WTC11 (cell line): ENCODE data around the gene HRH3. TPM values are rescaled to one million over a fixed set of nuclear protein-coding genes. Genes with fewer than 3 reads are reported as not detected.
A peak's percentile ranks its signal among the peaks of the same experiment; 100 is the strongest.

ENCODE experiments used
- ATAC-seq: fragments of 200-7000 bp; cut with Tn5 transposase; 2 replicates; pipeline ENCODE4 v1.10.0; 2021; ENCODE audit warnings: mild to moderate bottlenecking, moderate library complexity
- CTCF ChIA-PET: fragments of 300-600 bp; sonication (Branson Sonifier 250); formaldehyde crosslinking; loops from one replicate; lab custom pipeline; 2021; ENCODE audit warnings: antibody characterized with exemption; lab: Charles Lee
- POLR2A ChIA-PET: fragments of 350-600 bp; sonication (Branson Sonifier 250); formaldehyde crosslinking; loops from one replicate; lab custom pipeline; 2021; ENCODE audit warnings: antibody characterized with exemption; lab: Charles Lee
- DNase-seq: peaks from one replicate; pipeline ENCODE4 v3.0.0; 2021; ENCODE audit warnings: low spot score
- H3K27ac Mint-ChIP-seq: 2 replicates; pipeline ENCODE4 v1.8.0; 2021; ENCODE audit warnings: mixed read lengths
- H3K27me3 Mint-ChIP-seq: 2 replicates; pipeline ENCODE4 v1.8.0; 2021; ENCODE audit warnings: low read depth, mild to moderate bottlenecking, moderate library complexity, mixed read lengths
- H3K36me3 Mint-ChIP-seq: 2 replicates; pipeline ENCODE4 v1.8.0; 2021; ENCODE audit warnings: mixed read lengths
- H3K4me1 Mint-ChIP-seq: 2 replicates; pipeline ENCODE4 v1.8.0; 2022; ENCODE audit warnings: mixed read lengths
- H3K4me3 Mint-ChIP-seq: 2 replicates; pipeline ENCODE4 v1.8.0; 2021; ENCODE audit warnings: mild to moderate bottlenecking, moderate library complexity, mixed read lengths
- H3K9me3 Mint-ChIP-seq: 2 replicates; pipeline ENCODE4 v1.8.0; 2021; ENCODE audit warnings: mixed read lengths
- ATF2 ChIP-seq: sonication (generic); formaldehyde crosslinking; IDR thresholded peaks from 2 replicates; pipeline ENCODE4 v1.8.1; 2022; ENCODE audit warnings: low read depth, missing genetic modification reagents, borderline replicate concordance
- CDX4 ChIP-seq: fragments of 250-450 bp; sonication (Bioruptor Pico); IDR thresholded peaks from 2 replicates; pipeline ENCODE4 v1.9.0; 2021; ENCODE audit warnings: moderate library complexity, mild to moderate bottlenecking, inconsistent platforms, borderline replicate concordance
- E2F5 ChIP-seq: sonication (generic); formaldehyde crosslinking; IDR thresholded peaks from 2 replicates; pipeline ENCODE4 v1.8.1; 2022; ENCODE audit warnings: mild to moderate bottlenecking, moderate library complexity, missing genetic modification reagents
- ESRRA ChIP-seq: sonication (generic); formaldehyde crosslinking; IDR thresholded peaks from 2 replicates; pipeline ENCODE4 v1.8.1; 2022; ENCODE audit warnings: mild to moderate bottlenecking, missing genetic modification reagents, borderline replicate concordance
- HMGXB4 ChIP-seq: sonication (generic); formaldehyde crosslinking; IDR thresholded peaks from 2 replicates; pipeline ENCODE4 v1.8.1; 2023; ENCODE audit warnings: mild to moderate bottlenecking, moderate library complexity, missing genetic modification reagents
- NFE2L1 ChIP-seq: sonication (generic); formaldehyde crosslinking; IDR thresholded peaks from 2 replicates; pipeline ENCODE4 v1.8.1; 2023; ENCODE audit warnings: missing genetic modification reagents
- NR1H2 ChIP-seq: sonication (generic); formaldehyde crosslinking; IDR thresholded peaks from 2 replicates; pipeline ENCODE4 v1.9.0; 2021; ENCODE audit warnings: mild to moderate bottlenecking, moderate library complexity, missing genetic modification reagents
- NR3C1 ChIP-seq: sonication (generic); formaldehyde crosslinking; conservative IDR thresholded peaks from 2 replicates; pipeline ENCODE4 v1.8.1; 2023; ENCODE audit warnings: low read depth, mild to moderate bottlenecking, missing genetic modification reagents
- SMAD3 ChIP-seq: sonication (generic); formaldehyde crosslinking; IDR thresholded peaks from 2 replicates; pipeline ENCODE4 v1.8.0; 2022; ENCODE audit warnings: missing genetic modification reagents, mild to moderate bottlenecking, borderline replicate concordance
- TP53 ChIP-seq: sonication (generic); formaldehyde crosslinking; IDR thresholded peaks from 2 replicates; pipeline ENCODE4 v1.8.1; 2023; ENCODE audit warnings: mild to moderate bottlenecking, missing genetic modification reagents
- ZNF317 ChIP-seq: sonication (generic); formaldehyde crosslinking; IDR thresholded peaks from 2 replicates; pipeline ENCODE4 v1.8.1; 2023; ENCODE audit warnings: low read depth, mild to moderate bottlenecking, moderate library complexity, missing genetic modification reagents, borderline replicate concordance
- ZNF512 ChIP-seq: sonication (generic); formaldehyde crosslinking; IDR thresholded peaks from 2 replicates; pipeline ENCODE4 v1.8.1; 2022; ENCODE audit warnings: missing genetic modification reagents, borderline replicate concordance
- ZNF532 ChIP-seq: fragments of 250-450 bp; sonication (Bioruptor Pico); IDR thresholded peaks from 2 replicates; pipeline ENCODE4 v1.9.0; 2021; ENCODE audit warnings: mild to moderate bottlenecking, borderline replicate concordance
- ZNF671 ChIP-seq: fragments of 250-450 bp; sonication (Bioruptor Pico); IDR thresholded peaks from 2 replicates; pipeline ENCODE4 v1.8.0; 2021; ENCODE audit warnings: mild to moderate bottlenecking
- total RNA-seq: library from RNA; stranded (reverse); gene quantifications from 3 replicates; pipeline ENCODE4 v1.2.3, GENCODE V29; 2021

HRH3 gene
- total RNA-seq, 1 experiment from 2014 or later: 3.3 TPM

GRCh38 chr20:62220666-62221568, 839 bp upstream of the HRH3 start (continued):
- TF ChIP-seq ATF2 (CRISPR knock-in tag): no peak
- no peak for TF ChIP-seq NR3C1
- TF ChIP-seq E2F5: no peak
- no peak for TF ChIP-seq SMAD3 (CRISPR knock-in tag)
- no peak for TF ChIP-seq ZNF532 (CRISPR knock-in tag)
- no peak for TF ChIP-seq ZNF512 (CRISPR knock-in tag)
- no peak for TF ChIP-seq NFE2L1 (CRISPR knock-in tag)
- TF ChIP-seq ZNF671: no peak
- TF ChIP-seq CDX4 (CRISPR knock-in tag): no peak
- TF ChIP-seq NR1H2 (CRISPR knock-in tag): no peak

- peak overlapping the region; percentile 70 for H3K4me3 Mint-ChIP-seq
- peaks cover 17% of the 10 kb centered on the region for H3K4me1 Mint-ChIP-seq
- ChIA-PET CTCF (interaction anchor here (0.7 to 2.2 kb wide), 4 partner anchors 10 to 145 kb away, joined by 3 to 6 read pairs (median 3); no protein-coding TSS in a partner anchor), POLR2A (no interaction called here)
- no peaks in the 10 kb centered on the region for H3K36me3 Mint-ChIP-seq
- TF ChIP-seq ESRRA (CRISPR knock-in tag) (0 out of 2 replicates have a peak, but pooled peaks have one; percentile 20), TP53 (CRISPR knock-in tag) (no peak), HMGXB4 (0 out of 2 replicates have a peak, but pooled peaks have one; percentile 22), ZNF317 (CRISPR knock-in tag) (0 out of 2 replicates have a peak, but pooled peaks have one; percentile 16)
- TF ChIP-seq, all 79 proteins: peak for 3
- peak; percentile 14 for ATAC-seq
- no peaks in the 10 kb centered on the region for H3K9me3 Mint-ChIP-seq
- DNase-seq: peak; percentile 60
- H3K27ac Mint-ChIP-seq: no peak overlapping the region
- peaks cover 38% of the 10 kb centered on the region for H3K27me3 Mint-ChIP-seq
Observed at GRCh38 chr20:62219101-62219991, 732 bp downstream of the HRH3 start.
